ENCODE measurements around the gene ST6GALNAC4. TPM values are rescaled to one million over a fixed set of nuclear protein-coding genes. Genes with fewer than 3 reads are reported as not detected.

The ST6GALNAC4 gene
- total and polyA plus RNA-seq, 2 donors (not counting 1 experiment from before 2014, with no cell fraction given) = 80.5 to 199 TPM

DNA sequence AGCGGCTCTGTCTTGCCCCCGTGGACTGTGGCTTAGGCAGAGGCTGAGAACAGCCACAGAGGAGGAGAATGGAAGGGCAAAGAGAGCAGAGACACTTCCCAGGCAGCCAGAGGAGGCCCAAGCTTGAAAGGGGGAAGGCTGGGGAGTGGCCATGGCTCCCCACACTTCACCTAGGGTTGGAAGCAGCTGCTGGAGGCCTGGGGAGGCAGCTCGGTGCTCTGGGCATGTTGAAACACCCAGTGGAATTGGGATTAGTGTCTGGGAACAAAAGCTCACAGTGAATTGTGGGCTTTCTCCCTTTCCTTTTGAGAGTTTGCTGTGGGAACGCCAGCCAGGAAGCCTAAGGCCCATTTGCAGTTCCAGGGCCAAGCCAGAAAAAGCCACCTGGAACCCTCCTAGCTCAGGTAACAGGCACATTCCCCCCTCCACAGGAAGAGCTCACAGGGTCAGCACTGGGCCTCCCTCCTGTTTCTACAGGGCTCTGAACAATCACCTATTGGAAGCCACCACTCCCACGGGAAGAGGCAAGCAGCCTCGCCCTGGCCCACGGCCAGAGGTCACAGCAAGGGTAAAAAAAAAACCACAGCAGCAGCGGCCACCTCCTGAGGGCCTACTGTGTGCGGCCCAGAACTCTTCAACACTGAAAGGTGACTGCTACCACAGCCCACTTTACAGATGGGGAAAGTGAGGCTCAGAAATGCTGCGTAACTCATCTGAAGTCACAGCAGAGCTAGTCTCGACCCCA is 43.7 kb upstream of the ST6GALNAC4 start:
- intact Hi-C loops (cut with micrococcal nuclease) = no loop called here
- no peak overlapping the region for H3K4me3 ChIP-seq (ENCODE audit: control extremely low read depth in 1 of 5, extremely low read depth in 1 of 5, insufficient read depth in 1 of 5, low read depth in 2 of 5, low read length in 4 of 5)
- Mint-ChIP-seq H3K9me3 (ENCODE audit: insufficient read depth) (no peaks in the 10 kb centered on the region), H3K27ac (peak overlapping the region; percentile 69), H3K27me3 (no peaks in the 10 kb centered on the region), H3K4me3 (no peak overlapping the region), H3K4me1 (peaks cover 76% of the 10 kb centered on the region)
- no peak overlapping the region for H2AFZ ChIP-seq (ENCODE audit: insufficient read depth, low read depth, low read length, poor library complexity, severe bottlenecking)
- no peak overlapping the region for H3K9ac ChIP-seq (ENCODE audit: low read length)
- H3K79me2 ChIP-seq (ENCODE audit: control insufficient read depth, insufficient read depth, low read length) = peaks cover 100% of the 10 kb centered on the region
- no peaks in the 10 kb centered on the region for H3K27me3 ChIP-seq (replicated peaks in 1 of 4; ENCODE audit: control extremely low read depth in 1 of 4, control insufficient read depth in 3 of 4, insufficient read depth in 4 of 4, low read length in 3 of 4)
- H4K20me1 ChIP-seq (ENCODE audit: control insufficient read depth, insufficient read depth, low read length, poor library complexity, severe bottlenecking) = peaks cover 86% of the 10 kb centered on the region
- POLR2A ChIA-PET = interaction anchor here (0.6 kb wide), 1 partner anchor 64 kb away, joined by 6 read pairs; no protein-coding TSS in a partner anchor
- CTCF ChIA-PET = interaction anchor here (0.6 to 12.8 kb wide), 7 partner anchors 11 to 149 kb away, joined by 3 to 251 read pairs (median 3); partner anchors contain the start of gene EEIG1
- H3K36me3 ChIP-seq (replicated peaks in 1 of 2; ENCODE audit: control extremely low read depth in 1 of 2, control insufficient read depth in 1 of 2, extremely low read depth in 1 of 2, insufficient read depth in 2 of 2, low read length in 1 of 2) = peaks cover 0 to 15% of the 10 kb centered on the region in 2 experiments
- WGBS (ENCODE audit: insufficient coverage) = 94% methylated on average over 8 of the region's 11 CpGs
- no peaks in the 10 kb centered on the region for H3K9me3 ChIP-seq (ENCODE audit: control extremely low read depth in 1 of 3, control insufficient read depth in 2 of 3, insufficient read depth in 1 of 3, low read length in 2 of 3)
- H3K4me1 ChIP-seq (ENCODE audit: control insufficient read depth in 2 of 2, insufficient read depth in 2 of 2, low read length in 2 of 2) = peaks cover 24 to 51% of the 10 kb centered on the region in 2 donors
- no peak overlapping the region for H3K4me2 ChIP-seq (replicated peaks; ENCODE audit: low read depth, low read length, poor library complexity, severe bottlenecking)
- DNase-seq (no peak), ATAC-seq (ENCODE audit: low read depth) (no peak)
- TF ChIP-seq EZH2 (IDR thresholded peaks at IDR 0.05; ENCODE audit: borderline replicate concordance, insufficient read depth, low read depth, low read length, poor library complexity, severe bottlenecking) = no peak
- TF ChIP-seq, protein P1, sequence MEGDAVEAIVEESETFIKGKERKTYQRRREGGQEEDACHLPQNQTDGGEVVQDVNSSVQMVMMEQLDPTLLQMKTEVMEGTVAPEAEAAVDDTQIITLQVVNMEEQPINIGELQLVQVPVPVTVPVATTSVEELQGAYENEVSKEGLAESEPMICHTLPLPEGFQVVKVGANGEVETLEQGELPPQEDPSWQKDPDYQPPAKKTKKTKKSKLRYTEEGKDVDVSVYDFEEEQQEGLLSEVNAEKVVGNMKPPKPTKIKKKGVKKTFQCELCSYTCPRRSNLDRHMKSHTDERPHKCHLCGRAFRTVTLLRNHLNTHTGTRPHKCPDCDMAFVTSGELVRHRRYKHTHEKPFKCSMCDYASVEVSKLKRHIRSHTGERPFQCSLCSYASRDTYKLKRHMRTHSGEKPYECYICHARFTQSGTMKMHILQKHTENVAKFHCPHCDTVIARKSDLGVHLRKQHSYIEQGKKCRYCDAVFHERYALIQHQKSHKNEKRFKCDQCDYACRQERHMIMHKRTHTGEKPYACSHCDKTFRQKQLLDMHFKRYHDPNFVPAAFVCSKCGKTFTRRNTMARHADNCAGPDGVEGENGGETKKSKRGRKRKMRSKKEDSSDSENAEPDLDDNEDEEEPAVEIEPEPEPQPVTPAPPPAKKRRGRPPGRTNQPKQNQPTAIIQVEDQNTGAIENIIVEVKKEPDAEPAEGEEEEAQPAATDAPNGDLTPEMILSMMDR (IDR thresholded peaks at IDR 0.05) = no peak
- peak overlapping the region in 1 of 2 donors; percentile 60 for H3K27ac ChIP-seq (ENCODE audit: low read length in 2 of 2)

Data from B cell (primary cell).